Measurements from ENCODE around the gene FA2H. TPM values are rescaled to one million over a fixed set of nuclear protein-coding genes. Genes with fewer than 3 reads are reported as not detected.

The FA2H gene
- total RNA-seq, 2 experiments from 2014 or later, result not detected

- Mint-ChIP-seq H3K4me3 (no peak overlapping the region), H3K4me1 (ENCODE audit: low read depth) (no peaks in the 10 kb centered on the region), H3K36me3 (ENCODE audit: low read depth) (no peaks in the 10 kb centered on the region), H3K9me3 (no peaks in the 10 kb centered on the region), H3K27ac (no peak overlapping the region), H3K27me3 (peaks cover 7% of the 10 kb centered on the region)
- ATAC-seq, result no peak
- POLR2A ChIA-PET, result no interaction called here
- no peak for DNase-seq
- TF ChIP-seq CTCF (IDR thresholded peaks at IDR 0.05), result no peak
- CTCF ChIA-PET, result no interaction called here
- intact Hi-C loops (cut with micrococcal nuclease), result no loop called here
These were observed 18.4 kb downstream of the FA2H start for GRCh38 chr16:74756203-74756602.

- H3K4me1 Mint-ChIP-seq (ENCODE audit: low read depth), result no peaks in the 10 kb centered on the region
- no peaks in the 10 kb centered on the region for H3K9me3 Mint-ChIP-seq
- H3K36me3 Mint-ChIP-seq (ENCODE audit: low read depth), result no peaks in the 10 kb centered on the region
- no peak overlapping the region for H3K27ac Mint-ChIP-seq
- intact Hi-C loops (cut with micrococcal nuclease), result no loop called here
- no peak overlapping the region for H3K4me3 Mint-ChIP-seq
- DNase-seq (no peak), ATAC-seq (no peak)
- no peak for TF ChIP-seq CTCF (IDR thresholded peaks at IDR 0.05)
- H3K27me3 Mint-ChIP-seq, result peaks cover 7% of the 10 kb centered on the region
- ChIA-PET CTCF (interaction anchor here (0.9 kb wide), 1 partner anchor 27 kb away, joined by 3 read pairs; no protein-coding TSS in a partner anchor), POLR2A (no interaction called here)
These were observed 21.4 kb downstream of the FA2H start for GRCh38 chr16:74753180-74753579.

GRCh38 chr16:74752756-74753155 lies 21.9 kb downstream of the FA2H start:
- Mint-ChIP-seq H3K36me3 (ENCODE audit: low read depth) (no peaks in the 10 kb centered on the region), H3K4me3 (no peak overlapping the region), H3K9me3 (no peaks in the 10 kb centered on the region), H3K27me3 (peaks cover 7% of the 10 kb centered on the region), H3K27ac (no peak overlapping the region), H3K4me1 (ENCODE audit: low read depth) (no peaks in the 10 kb centered on the region)
- ChIA-PET POLR2A (no interaction called here), CTCF (no interaction called here)
- intact Hi-C loops (cut with micrococcal nuclease), result no loop called here
- ATAC-seq (no peak), DNase-seq (no peak)
- TF ChIP-seq CTCF (IDR thresholded peaks at IDR 0.05), result no peak

GRCh38 chr16:74752258-74752657 lies 22.4 kb downstream of the FA2H start:
- CTCF ChIA-PET, result no interaction called here

GRCh38 chr16:74751658-74752057 lies 23.0 kb downstream of the FA2H start:
- no peaks in the 10 kb centered on the region for H3K9me3 Mint-ChIP-seq
- peaks cover 7% of the 10 kb centered on the region for H3K27me3 Mint-ChIP-seq
- H3K4me3 Mint-ChIP-seq, result no peak overlapping the region
- no peaks in the 10 kb centered on the region for H3K4me1 Mint-ChIP-seq (ENCODE audit: low read depth)
- CTCF ChIA-PET, result no interaction called here
- no peak overlapping the region for H3K27ac Mint-ChIP-seq
- no peaks in the 10 kb centered on the region for H3K36me3 Mint-ChIP-seq (ENCODE audit: low read depth)
- DNase-seq, result no peak
- POLR2A ChIA-PET, result no interaction called here
- intact Hi-C loops (cut with micrococcal nuclease), result no loop called here
- no peak for ATAC-seq
- TF ChIP-seq CTCF (IDR thresholded peaks at IDR 0.05), result no peak

More at GRCh38 chr16:74752258-74752657, 22.4 kb downstream of the FA2H start:
- Mint-ChIP-seq H3K4me1 (ENCODE audit: low read depth) (no peaks in the 10 kb centered on the region), H3K9me3 (no peaks in the 10 kb centered on the region), H3K4me3 (no peak overlapping the region), H3K27ac (no peak overlapping the region), H3K36me3 (ENCODE audit: low read depth) (no peaks in the 10 kb centered on the region), H3K27me3 (peaks cover 7% of the 10 kb centered on the region)
- no peak for ATAC-seq
- intact Hi-C loops (cut with micrococcal nuclease), result no loop called here
- DNase-seq, result no peak
- no peak for TF ChIP-seq CTCF (IDR thresholded peaks at IDR 0.05)
- POLR2A ChIA-PET, result no interaction called here

Measured in activated CD8-positive, alpha-beta T cell treated with anti-CD3 and anti-CD28 coated beads for 36 hours (primary cell).